IMR-90 (cell line): ENCODE data around the gene PNMA6E. TPM values are rescaled to one million over a fixed set of nuclear protein-coding genes. Genes with fewer than 3 reads are reported as not detected.

ENCODE experiments used
- ATAC-seq: fragments of 200-7000 bp; cut with Tn5 transposase; 2 replicates; pipeline ENCODE4 v1.9.1; 2020; ENCODE audit warnings: low read depth, mild to moderate bottlenecking, moderate library complexity
- BruUV-seq: library from RNA; stranded (reverse); fragments of 400-500 nt; replicated peaks from 2 replicates; lab custom pipeline; 2021; lab: Mats Ljungman, UMichigan
- CTCF ChIA-PET: fragments of 300-600 bp; formaldehyde crosslinking; extraction: SDS; loops from one replicate; lab custom pipeline; 2021; ENCODE audit warnings: antibody characterized with exemption; lab: Yijun Ruan, JAX
- POLR2A ChIA-PET: fragments of 300-600 bp; sonication (Branson Sonifier 250); formaldehyde crosslinking; loops from one replicate; lab custom pipeline; 2022; ENCODE audit warnings: antibody characterized with exemption; ENCODE audit not compliant: unreplicated experiment; lab: Charles Lee
- DNase-seq: peaks from one replicate; pipeline ENCODE4 v3.0.0; 2013
- H2AFZ ChIP-seq: replicated peaks from 2 replicates; pipeline ENCODE3; 2013; ENCODE audit warnings: low read length, mild to moderate bottlenecking; ENCODE audit not compliant: poor library complexity
- H2AK5ac ChIP-seq: 2 replicates; pipeline ENCODE4 v1.6.1; 2013; ENCODE audit warnings: low read depth, low read length, inconsistent platforms
- H2AK9ac ChIP-seq: replicated peaks from 2 replicates; pipeline ENCODE3; 2013; ENCODE audit warnings: mild to moderate bottlenecking, low read depth, low read length, moderate library complexity; ENCODE audit not compliant: poor library complexity
- H2BK120ac ChIP-seq: 2 replicates; pipeline ENCODE4 v1.6.1; 2013; ENCODE audit warnings: low read depth, low read length, inconsistent platforms
- H2BK15ac ChIP-seq: 3 replicates; pipeline ENCODE4 v1.6.1; 2013; ENCODE audit warnings: low read depth, low read length, inconsistent platforms
- H2BK20ac ChIP-seq: 2 replicates; pipeline ENCODE4 v1.6.1; 2013; ENCODE audit warnings: low read depth, mild to moderate bottlenecking, inconsistent platforms, low read length, moderate library complexity
- H2BK5ac ChIP-seq: 2 replicates; pipeline ENCODE4 v1.6.1; 2013; ENCODE audit warnings: mild to moderate bottlenecking, low read depth, low read length, inconsistent platforms; ENCODE audit not compliant: poor library complexity, severe bottlenecking
- H3K14ac ChIP-seq: replicated peaks from 2 replicates; pipeline ENCODE4 v1.6.1; 2013; ENCODE audit warnings: low read depth, low read length, inconsistent platforms
- H3K18ac ChIP-seq: 2 replicates; pipeline ENCODE4 v1.6.1; 2013; ENCODE audit warnings: low read depth, low read length, control low read depth
- H3K23ac ChIP-seq: 2 replicates; pipeline ENCODE4 v1.6.1; 2013; ENCODE audit warnings: low read depth, low read length, inconsistent platforms
- H3K27ac ChIP-seq: 2 replicates; pipeline ENCODE4 v1.5.1; 2013; ENCODE audit warnings: mild to moderate bottlenecking, control low read depth, low read length; ENCODE audit not compliant: insufficient read depth
- H3K27me3 ChIP-seq: 2 replicates; pipeline ENCODE4 v1.6.1; 2013; ENCODE audit warnings: low read length; ENCODE audit not compliant: control insufficient read depth, insufficient read depth
- H3K36me3 ChIP-seq: 2 replicates; pipeline ENCODE4 v1.6.1; 2013; ENCODE audit warnings: low read length, mixed read lengths; ENCODE audit not compliant: control insufficient read depth, insufficient read depth
- H3K4ac ChIP-seq: 2 replicates; pipeline ENCODE4 v1.6.1; 2013; ENCODE audit warnings: low read depth, low read length, inconsistent platforms
- H3K4me1 ChIP-seq: 2 replicates; pipeline ENCODE4 v1.6.1; 2013; ENCODE audit warnings: low read length, mixed read lengths; ENCODE audit not compliant: control insufficient read depth, insufficient read depth
- H3K4me2 ChIP-seq: 2 replicates; pipeline ENCODE4 v1.6.1; 2013; ENCODE audit warnings: low read depth, mild to moderate bottlenecking, control low read depth, low read length, moderate library complexity
- H3K4me3 ChIP-seq: 2 replicates; pipeline ENCODE4 v1.5.1; 2013; ENCODE audit warnings: low read depth, mild to moderate bottlenecking, control low read depth, low read length, moderate library complexity; ENCODE audit not compliant: insufficient read depth
- H3K56ac ChIP-seq: 2 replicates; pipeline ENCODE4 v1.6.1; 2013; ENCODE audit warnings: low read length, inconsistent platforms; ENCODE audit not compliant: insufficient read depth; ENCODE audit errors: extremely low read depth
- H3K79me1 ChIP-seq, 2 experiments: 2 replicates each; pipeline ENCODE4 v1.6.1; 2013; ENCODE audit warnings: low read length in 2 of 2, inconsistent platforms in 1 of 2, low read depth in 1 of 2
- H3K9ac ChIP-seq: 2 replicates; pipeline ENCODE4 v1.6.1; 2013; ENCODE audit warnings: low read depth, low read length, control low read depth
- H3K9me1 ChIP-seq: 2 replicates; pipeline ENCODE4 v1.6.1; 2013; ENCODE audit warnings: low read length, inconsistent platforms; ENCODE audit not compliant: insufficient read depth
- H3K9me3 ChIP-seq: 2 replicates; pipeline ENCODE4 v1.6.1; 2013; ENCODE audit warnings: low read length; ENCODE audit not compliant: control insufficient read depth, insufficient read depth
- H4K20me1 ChIP-seq: 2 replicates; pipeline ENCODE4 v1.6.1; 2013; ENCODE audit warnings: low read length, inconsistent platforms; ENCODE audit not compliant: insufficient read depth
- H4K5ac ChIP-seq: 2 replicates; pipeline ENCODE4 v1.6.1; 2013; ENCODE audit warnings: mild to moderate bottlenecking, low read depth, low read length, control low read depth
- H4K8ac ChIP-seq, 2 experiments: 2 replicates each; pipeline ENCODE4 v1.6.1; 2013; ENCODE audit warnings: low read depth in 2 of 2, low read length in 2 of 2, control low read depth in 1 of 2, inconsistent platforms in 1 of 2
- H4K91ac ChIP-seq: 2 replicates; pipeline ENCODE4 v1.6.1; 2013; ENCODE audit warnings: low read depth, low read length, inconsistent platforms; ENCODE audit not compliant: insufficient read depth
- CEBPB ChIP-seq: IDR thresholded peaks from 2 replicates; pipeline ENCODE4 v1.6.1; 2012; ENCODE audit warnings: low read depth, low read length, improper control_type of control experiment
- CTCF ChIP-seq: conservative IDR thresholded peaks from 2 replicates; pipeline ENCODE4 v1.5.1; 2012; ENCODE audit warnings: mild to moderate bottlenecking, low read depth, low read length, improper control_type of control experiment
- FOS ChIP-seq: fragments of 150-350 bp; IDR thresholded peaks from 2 replicates; pipeline ENCODE4 v1.6.1; 2016; ENCODE audit warnings: low read depth, low read length
- MAZ ChIP-seq: IDR thresholded peaks from 2 replicates; pipeline ENCODE4 v1.6.1; 2012; ENCODE audit warnings: low read depth, mild to moderate bottlenecking, low read length, improper control_type of control experiment, moderate library complexity, borderline replicate concordance
- MXI1 ChIP-seq: IDR thresholded peaks from 2 replicates; pipeline ENCODE4 v1.6.1; 2012; ENCODE audit warnings: low read depth, mild to moderate bottlenecking, low read length, moderate library complexity, borderline replicate concordance
- NFE2L2 ChIP-seq: fragments of 150-350 bp; IDR thresholded peaks from 2 replicates; pipeline ENCODE4 v1.6.1; 2016; ENCODE audit warnings: low read depth, mild to moderate bottlenecking, low read length
- POLR2A ChIP-seq: IDR thresholded peaks from 2 replicates; pipeline ENCODE4 v1.6.1; 2012; ENCODE audit warnings: mild to moderate bottlenecking, low read depth, low read length
- SMC3 ChIP-seq: fragments of 150-350 bp; IDR thresholded peaks from 2 replicates; pipeline ENCODE4 v1.6.1; 2016; ENCODE audit warnings: low read depth, mild to moderate bottlenecking, antibody characterized with exemption, low read length, moderate library complexity
- WGBS, 2 experiments: methylation state at CpG; one replicate each; pipeline versions ENCODE4 v1.1.5 to v1.1.7; 2013; ENCODE audit warnings: missing lambda C conversion rate in 2 of 2; ENCODE audit not compliant: insufficient read length in 1 of 2; ENCODE audit errors: extremely low coverage in 2 of 2; 5-methylcytosine and 5-hydroxymethylcytosine counted together
- dilution Hi-C: fragments of 300-500 bp; cut with HindIII; formaldehyde crosslinking; loops from one replicate; pipeline ENCODE4 v1.14.3; 2018; ENCODE audit warnings: low sequenced_read_pairs; ENCODE audit not compliant: unreplicated experiment
- in situ Hi-C: fragments of 300-500 bp; cut with MboI; formaldehyde crosslinking; loops from 3 replicates; pipeline ENCODE4 v1.14.3; 2019; ENCODE audit warnings: low sequenced_read_pairs, inconsistent platforms, mixed read lengths
- intact Hi-C: fragments of 100-400 bp; cut with micrococcal nuclease; formaldehyde crosslinking; loops from 2 replicates; pipeline ENCODE4 v1.10.0; 2022
- polyA plus RNA-seq, 3 experiments: library from polyadenylated mRNA; depleted of rRNA; stranded (reverse); fragments of >200 nt; gene quantifications; 2 replicates each; pipeline ENCODE4 v1.2.3, GENCODE V29; 2012; ENCODE audit warnings: low replicate concordance in 1 of 3
- total RNA-seq: library from RNA; depleted of rRNA; stranded (reverse); fragments of >200 nt; gene quantifications from 2 replicates; pipeline ENCODE4 v1.2.3, GENCODE V29; 2012
- TF ChIP-seq, protein P1 (sequence below): fragments of 150-350 bp; IDR thresholded peaks from 2 replicates; pipeline ENCODE4 v1.6.1; 2017; ENCODE audit warnings: mild to moderate bottlenecking, antibody characterized with exemption, low read length, low read depth

The PNMA6E gene
- total and polyA plus RNA-seq, 2 of the 4 experiments (the other 2 are of a cell fraction), result not detected

GRCh38 chrX:153357877-153358276 is 43.3 kb downstream of the PNMA6E start:
- H2AK9ac ChIP-seq, result no peak overlapping the region
- no peak overlapping the region for H3K18ac ChIP-seq
- dilution Hi-C loops, result no loop called here
- H3K4me2 ChIP-seq, result no peak overlapping the region
- POLR2A ChIA-PET, result no interaction called here
- H3K9me1 ChIP-seq, result no peaks in the 10 kb centered on the region
- intact Hi-C loops, result no loop called here
- H2BK120ac ChIP-seq, result no peak overlapping the region
- no peak overlapping the region for H3K56ac ChIP-seq
- peaks cover 3% of the 10 kb centered on the region; the same call in 1 of the 2 replicates for H3K27me3 ChIP-seq
- H4K5ac ChIP-seq, result no peak overlapping the region
- no peak overlapping the region for H2BK15ac ChIP-seq
- ATAC-seq (no peak), DNase-seq (no peak)
- BruUV-seq, result no TSS peak
- H2AFZ ChIP-seq, result no peak overlapping the region
- no peaks in the 10 kb centered on the region for H3K4me1 ChIP-seq
- no peak overlapping the region for H2BK20ac ChIP-seq
- H4K20me1 ChIP-seq, result no peaks in the 10 kb centered on the region
- H3K4me3 ChIP-seq, result no peak overlapping the region
- no peak overlapping the region for H2AK5ac ChIP-seq
- CTCF ChIA-PET, result no interaction called here
- TF ChIP-seq POLR2A, result no peak
- no peak for TF ChIP-seq CEBPB
- no peak for TF ChIP-seq NFE2L2
- TF ChIP-seq, protein P1, sequence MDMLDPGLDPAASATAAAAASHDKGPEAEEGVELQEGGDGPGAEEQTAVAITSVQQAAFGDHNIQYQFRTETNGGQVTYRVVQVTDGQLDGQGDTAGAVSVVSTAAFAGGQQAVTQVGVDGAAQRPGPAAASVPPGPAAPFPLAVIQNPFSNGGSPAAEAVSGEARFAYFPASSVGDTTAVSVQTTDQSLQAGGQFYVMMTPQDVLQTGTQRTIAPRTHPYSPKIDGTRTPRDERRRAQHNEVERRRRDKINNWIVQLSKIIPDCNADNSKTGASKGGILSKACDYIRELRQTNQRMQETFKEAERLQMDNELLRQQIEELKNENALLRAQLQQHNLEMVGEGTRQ, result no peak
- no peak for TF ChIP-seq SMC3
- TF ChIP-seq MXI1, result no peak
- no peak for TF ChIP-seq FOS
- TF ChIP-seq CTCF, result no peak
- TF ChIP-seq MAZ, result no peak
- no peaks in the 10 kb centered on the region for H3K79me1 ChIP-seq
- H3K9me3 ChIP-seq, result peaks cover 3% of the 10 kb centered on the region; the same call in 1 of the 2 replicates
- no peaks in the 10 kb centered on the region for H3K36me3 ChIP-seq
- H3K4ac ChIP-seq, result no peak overlapping the region
- H4K91ac ChIP-seq, result no peak overlapping the region
- no peak overlapping the region for H2BK5ac ChIP-seq
- H3K14ac ChIP-seq, result no peak overlapping the region
- no peak overlapping the region for H3K27ac ChIP-seq
- in situ Hi-C loops, result no loop called here
- no peak overlapping the region for H4K8ac ChIP-seq
- no peak overlapping the region for H3K23ac ChIP-seq
- H3K9ac ChIP-seq, result no peak overlapping the region
- WGBS, 2 experiments, result no CpG with 5 or more reads among the region's 1 CpG
